HG03108 (cell line): Measurements from ENCODE around the gene LHFPL2.
"Not testable (repeated sequence)": the region's sequence is repeated elsewhere in the genome, so short reads cannot be mapped to it uniquely, and the experiment has no call there.

Source experiments
- ATAC-seq: cut with Tn5 transposase; IDR thresholded peaks from one replicate; pipeline ENCODE4 v1.9.1; 2021; ENCODE audit warnings: moderate library complexity; ENCODE audit not compliant: unreplicated experiment

The LHFPL2 gene

GRCh38 chr5:78482948-78483347 lies 165.6 kb downstream of the LHFPL2 start:
- ATAC-seq = no peak

GRCh38 chr5:78476795-78477194 lies 171.8 kb downstream of the LHFPL2 start:
- no peak for ATAC-seq

- ATAC-seq = no peak
Observed at GRCh38 chr5:78475370-78475769, 173.2 kb downstream of the LHFPL2 start.

GRCh38 chr5:78473751-78474150 lies 174.8 kb downstream of the LHFPL2 start:
- no peak for ATAC-seq

- no peak for ATAC-seq
Observed at GRCh38 chr5:78472469-78473106, 176.0 kb downstream of the LHFPL2 start.

GRCh38 chr5:78471896-78472295 lies 176.7 kb downstream of the LHFPL2 start:
- no peak for ATAC-seq

- ATAC-seq = no peak
Observed at GRCh38 chr5:78467752-78468357, 180.7 kb downstream of the LHFPL2 start.

- no peak for ATAC-seq
Observed at GRCh38 chr5:78467140-78467539, 181.4 kb downstream of the LHFPL2 start.

- no peak for ATAC-seq
Observed at GRCh38 chr5:78458843-78459242, 189.7 kb downstream of the LHFPL2 start.

GRCh38 chr5:78457507-78457906 lies 191.1 kb downstream of the LHFPL2 start:
- not testable (repeated sequence) for ATAC-seq

- no peak for ATAC-seq
Observed at GRCh38 chr5:78449103-78449502, 199.5 kb downstream of the LHFPL2 start.

- ATAC-seq = no peak
Observed at GRCh38 chr5:78447775-78448424, 200.7 kb downstream of the LHFPL2 start.
